IMR-90 (cell line): ENCODE measurements around the gene TCF12. TPM values are rescaled to one million over a fixed set of nuclear protein-coding genes. Genes with fewer than 3 reads are reported as not detected.

Source experiments
- ATAC-seq: fragments of 200-7000 bp; cut with Tn5 transposase; 2 replicates; pipeline ENCODE4 v1.9.1; 2020; ENCODE audit warnings: low read depth, mild to moderate bottlenecking, moderate library complexity
- BruUV-seq: library from RNA; stranded (reverse); fragments of 400-500 nt; replicated peaks from 2 replicates; lab custom pipeline; 2021; lab: Mats Ljungman, UMichigan
- CTCF ChIA-PET: fragments of 300-600 bp; formaldehyde crosslinking; extraction: SDS; loops from one replicate; lab custom pipeline; 2021; ENCODE audit warnings: antibody characterized with exemption; lab: Yijun Ruan, JAX
- POLR2A ChIA-PET: fragments of 300-600 bp; sonication (Branson Sonifier 250); formaldehyde crosslinking; loops from one replicate; lab custom pipeline; 2022; ENCODE audit warnings: antibody characterized with exemption; ENCODE audit not compliant: unreplicated experiment; lab: Charles Lee
- DNase-seq: peaks from one replicate; pipeline ENCODE4 v3.0.0; 2013
- H2AFZ ChIP-seq: replicated peaks from 2 replicates; pipeline ENCODE3; 2013; ENCODE audit warnings: low read length, mild to moderate bottlenecking; ENCODE audit not compliant: poor library complexity
- H2AK5ac ChIP-seq: 2 replicates; pipeline ENCODE4 v1.6.1; 2013; ENCODE audit warnings: low read depth, low read length, inconsistent platforms
- H2AK9ac ChIP-seq: replicated peaks from 2 replicates; pipeline ENCODE3; 2013; ENCODE audit warnings: mild to moderate bottlenecking, low read depth, low read length, moderate library complexity; ENCODE audit not compliant: poor library complexity
- H2BK120ac ChIP-seq: 2 replicates; pipeline ENCODE4 v1.6.1; 2013; ENCODE audit warnings: low read depth, low read length, inconsistent platforms
- H2BK15ac ChIP-seq: 3 replicates; pipeline ENCODE4 v1.6.1; 2013; ENCODE audit warnings: low read depth, low read length, inconsistent platforms
- H2BK20ac ChIP-seq: 2 replicates; pipeline ENCODE4 v1.6.1; 2013; ENCODE audit warnings: low read depth, mild to moderate bottlenecking, inconsistent platforms, low read length, moderate library complexity
- H2BK5ac ChIP-seq: 2 replicates; pipeline ENCODE4 v1.6.1; 2013; ENCODE audit warnings: mild to moderate bottlenecking, low read depth, low read length, inconsistent platforms; ENCODE audit not compliant: poor library complexity, severe bottlenecking
- H3K14ac ChIP-seq: replicated peaks from 2 replicates; pipeline ENCODE4 v1.6.1; 2013; ENCODE audit warnings: low read depth, low read length, inconsistent platforms
- H3K18ac ChIP-seq: 2 replicates; pipeline ENCODE4 v1.6.1; 2013; ENCODE audit warnings: low read depth, low read length, control low read depth
- H3K23ac ChIP-seq: 2 replicates; pipeline ENCODE4 v1.6.1; 2013; ENCODE audit warnings: low read depth, low read length, inconsistent platforms
- H3K27ac ChIP-seq: 2 replicates; pipeline ENCODE4 v1.5.1; 2013; ENCODE audit warnings: mild to moderate bottlenecking, control low read depth, low read length; ENCODE audit not compliant: insufficient read depth
- H3K27me3 ChIP-seq: 2 replicates; pipeline ENCODE4 v1.6.1; 2013; ENCODE audit warnings: low read length; ENCODE audit not compliant: control insufficient read depth, insufficient read depth
- H3K36me3 ChIP-seq: 2 replicates; pipeline ENCODE4 v1.6.1; 2013; ENCODE audit warnings: low read length, mixed read lengths; ENCODE audit not compliant: control insufficient read depth, insufficient read depth
- H3K4ac ChIP-seq: 2 replicates; pipeline ENCODE4 v1.6.1; 2013; ENCODE audit warnings: low read depth, low read length, inconsistent platforms
- H3K4me1 ChIP-seq: 2 replicates; pipeline ENCODE4 v1.6.1; 2013; ENCODE audit warnings: low read length, mixed read lengths; ENCODE audit not compliant: control insufficient read depth, insufficient read depth
- H3K4me2 ChIP-seq: 2 replicates; pipeline ENCODE4 v1.6.1; 2013; ENCODE audit warnings: low read depth, mild to moderate bottlenecking, control low read depth, low read length, moderate library complexity
- H3K4me3 ChIP-seq: 2 replicates; pipeline ENCODE4 v1.5.1; 2013; ENCODE audit warnings: low read depth, mild to moderate bottlenecking, control low read depth, low read length, moderate library complexity; ENCODE audit not compliant: insufficient read depth
- H3K56ac ChIP-seq: 2 replicates; pipeline ENCODE4 v1.6.1; 2013; ENCODE audit warnings: low read length, inconsistent platforms; ENCODE audit not compliant: insufficient read depth; ENCODE audit errors: extremely low read depth
- H3K79me1 ChIP-seq, 2 experiments: 2 replicates each; pipeline ENCODE4 v1.6.1; 2013; ENCODE audit warnings: low read length in 2 of 2, inconsistent platforms in 1 of 2, low read depth in 1 of 2
- H3K9ac ChIP-seq: 2 replicates; pipeline ENCODE4 v1.6.1; 2013; ENCODE audit warnings: low read depth, low read length, control low read depth
- H3K9me1 ChIP-seq: 2 replicates; pipeline ENCODE4 v1.6.1; 2013; ENCODE audit warnings: low read length, inconsistent platforms; ENCODE audit not compliant: insufficient read depth
- H3K9me3 ChIP-seq: 2 replicates; pipeline ENCODE4 v1.6.1; 2013; ENCODE audit warnings: low read length; ENCODE audit not compliant: control insufficient read depth, insufficient read depth
- H4K20me1 ChIP-seq: 2 replicates; pipeline ENCODE4 v1.6.1; 2013; ENCODE audit warnings: low read length, inconsistent platforms; ENCODE audit not compliant: insufficient read depth
- H4K5ac ChIP-seq: 2 replicates; pipeline ENCODE4 v1.6.1; 2013; ENCODE audit warnings: mild to moderate bottlenecking, low read depth, low read length, control low read depth
- H4K8ac ChIP-seq, 2 experiments: 2 replicates each; pipeline ENCODE4 v1.6.1; 2013; ENCODE audit warnings: low read depth in 2 of 2, low read length in 2 of 2, control low read depth in 1 of 2, inconsistent platforms in 1 of 2
- H4K91ac ChIP-seq: 2 replicates; pipeline ENCODE4 v1.6.1; 2013; ENCODE audit warnings: low read depth, low read length, inconsistent platforms; ENCODE audit not compliant: insufficient read depth
- BHLHE40 ChIP-seq: fragments of 150-350 bp; IDR thresholded peaks from 2 replicates; pipeline ENCODE4 v1.6.1; 2016; ENCODE audit warnings: mild to moderate bottlenecking, low read depth, low read length
- CEBPB ChIP-seq: IDR thresholded peaks from 2 replicates; pipeline ENCODE4 v1.6.1; 2012; ENCODE audit warnings: low read depth, low read length, improper control_type of control experiment
- CHD1 ChIP-seq: IDR thresholded peaks from 2 replicates; pipeline ENCODE4 v1.6.1; 2012; ENCODE audit warnings: low read depth, low read length, improper control_type of control experiment
- FOS ChIP-seq: fragments of 150-350 bp; IDR thresholded peaks from 2 replicates; pipeline ENCODE4 v1.6.1; 2016; ENCODE audit warnings: low read depth, low read length
- MAZ ChIP-seq: IDR thresholded peaks from 2 replicates; pipeline ENCODE4 v1.6.1; 2012; ENCODE audit warnings: low read depth, mild to moderate bottlenecking, low read length, improper control_type of control experiment, moderate library complexity, borderline replicate concordance
- NFE2L2 ChIP-seq: fragments of 150-350 bp; IDR thresholded peaks from 2 replicates; pipeline ENCODE4 v1.6.1; 2016; ENCODE audit warnings: low read depth, mild to moderate bottlenecking, low read length
- POLR2A ChIP-seq: IDR thresholded peaks from 2 replicates; pipeline ENCODE4 v1.6.1; 2012; ENCODE audit warnings: mild to moderate bottlenecking, low read depth, low read length
- RAD21 ChIP-seq: IDR thresholded peaks from 2 replicates; pipeline ENCODE4 v1.6.1; 2012; ENCODE audit warnings: low read length, improper control_type of control experiment
- RCOR1 ChIP-seq: IDR thresholded peaks from 2 replicates; pipeline ENCODE4 v1.6.1; 2012; ENCODE audit warnings: mild to moderate bottlenecking, low read length, improper control_type of control experiment; ENCODE audit not compliant: insufficient replicate concordance
- RFX5 ChIP-seq: IDR thresholded peaks from 2 replicates; pipeline ENCODE4 v1.8.0; 2012; ENCODE audit warnings: low read depth, mild to moderate bottlenecking, low read length, moderate library complexity
- SMC3 ChIP-seq: fragments of 150-350 bp; IDR thresholded peaks from 2 replicates; pipeline ENCODE4 v1.6.1; 2016; ENCODE audit warnings: low read depth, mild to moderate bottlenecking, antibody characterized with exemption, low read length, moderate library complexity
- WGBS, 2 experiments: methylation state at CpG; one replicate each; pipeline versions ENCODE4 v1.1.5 to v1.1.7; 2013; ENCODE audit warnings: missing lambda C conversion rate in 2 of 2; ENCODE audit not compliant: insufficient read length in 1 of 2; ENCODE audit errors: extremely low coverage in 2 of 2; 5-methylcytosine and 5-hydroxymethylcytosine counted together
- dilution Hi-C: fragments of 300-500 bp; cut with HindIII; formaldehyde crosslinking; loops from one replicate; pipeline ENCODE4 v1.14.3; 2018; ENCODE audit warnings: low sequenced_read_pairs; ENCODE audit not compliant: unreplicated experiment
- in situ Hi-C: fragments of 300-500 bp; cut with MboI; formaldehyde crosslinking; loops from 3 replicates; pipeline ENCODE4 v1.14.3; 2019; ENCODE audit warnings: low sequenced_read_pairs, inconsistent platforms, mixed read lengths
- intact Hi-C: fragments of 100-400 bp; cut with micrococcal nuclease; formaldehyde crosslinking; loops from 2 replicates; pipeline ENCODE4 v1.10.0; 2022
- polyA plus RNA-seq, 3 experiments: library from polyadenylated mRNA; depleted of rRNA; stranded (reverse); fragments of >200 nt; gene quantifications; 2 replicates each; pipeline ENCODE4 v1.2.3, GENCODE V29; 2012; ENCODE audit warnings: low replicate concordance in 1 of 3
- total RNA-seq: library from RNA; depleted of rRNA; stranded (reverse); fragments of >200 nt; gene quantifications from 2 replicates; pipeline ENCODE4 v1.2.3, GENCODE V29; 2012
- TF ChIP-seq, protein P1 (sequence below): fragments of 150-350 bp; IDR thresholded peaks from 2 replicates; pipeline ENCODE4 v1.6.1; 2016; ENCODE audit warnings: low read depth, mild to moderate bottlenecking, low read length, moderate library complexity, borderline replicate concordance
- TF ChIP-seq, protein P2 (sequence below): conservative IDR thresholded peaks from 2 replicates; pipeline ENCODE4 v1.5.1; 2012; ENCODE audit warnings: mild to moderate bottlenecking, low read depth, low read length, improper control_type of control experiment

The TCF12 gene
- total and polyA plus RNA-seq, 2 of the 4 experiments (the other 2 are of a cell fraction): 79.4 to 160 TPM

DNA sequence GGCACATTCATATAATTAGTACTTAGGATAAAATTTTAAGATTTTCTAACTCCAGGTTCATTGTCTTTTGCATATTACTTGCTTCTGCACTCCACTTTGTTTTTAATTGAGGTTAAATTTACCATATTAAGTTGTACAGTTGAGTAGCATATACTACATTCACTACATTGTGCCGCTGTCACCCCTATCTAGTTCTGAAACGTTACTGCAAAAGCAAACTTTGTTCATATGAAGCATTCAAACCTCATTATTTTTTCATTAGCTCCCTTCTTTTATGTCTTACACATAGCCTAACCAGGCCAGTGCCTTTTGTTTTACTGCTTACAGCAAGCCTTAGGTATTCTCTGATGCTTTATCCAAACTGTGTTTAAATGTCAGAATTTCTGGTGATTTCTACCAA is 274.7 kb downstream of the TCF12 start:
- no peak overlapping the region for H4K91ac ChIP-seq
- no peak overlapping the region for H3K14ac ChIP-seq
- no peak overlapping the region for H3K4me2 ChIP-seq
- no peak overlapping the region for H4K8ac ChIP-seq
- H3K4me1 ChIP-seq: peaks cover 3% of the 10 kb centered on the region
- no peak overlapping the region for H3K27ac ChIP-seq
- WGBS, 2 experiments: no CpG with 5 or more reads among the region's 2 CpGs
- dilution Hi-C loops: no loop called here
- H3K23ac ChIP-seq: no peak overlapping the region
- no peak overlapping the region for H2BK20ac ChIP-seq
- H3K4me3 ChIP-seq: no peak overlapping the region
- no peak for ATAC-seq
- H2BK15ac ChIP-seq: no peak overlapping the region
- CTCF ChIA-PET: no interaction called here
- H4K5ac ChIP-seq: no peak overlapping the region
- no peak overlapping the region for H2AK5ac ChIP-seq
- no peak overlapping the region for H3K4ac ChIP-seq
- intact Hi-C loops: no loop called here
- H3K79me1 ChIP-seq: peaks cover 7 to 35% of the 10 kb centered on the region in 2 experiments
- H2BK5ac ChIP-seq: no peak overlapping the region
- no peaks in the 10 kb centered on the region for H3K27me3 ChIP-seq
- no peak overlapping the region for H2AFZ ChIP-seq
- H4K20me1 ChIP-seq: no peaks in the 10 kb centered on the region
- H2AK9ac ChIP-seq: no peak overlapping the region
- no peak overlapping the region for H3K56ac ChIP-seq
- POLR2A ChIA-PET: no interaction called here
- TF ChIP-seq FOS (no peak), RCOR1 (no peak), BHLHE40 (no peak), RFX5 (no peak), RAD21 (no peak), SMC3 (no peak), MAZ (no peak), NFE2L2 (no peak), CEBPB (no peak), CHD1 (no peak), POLR2A (no peak)
- TF ChIP-seq, protein P1, sequence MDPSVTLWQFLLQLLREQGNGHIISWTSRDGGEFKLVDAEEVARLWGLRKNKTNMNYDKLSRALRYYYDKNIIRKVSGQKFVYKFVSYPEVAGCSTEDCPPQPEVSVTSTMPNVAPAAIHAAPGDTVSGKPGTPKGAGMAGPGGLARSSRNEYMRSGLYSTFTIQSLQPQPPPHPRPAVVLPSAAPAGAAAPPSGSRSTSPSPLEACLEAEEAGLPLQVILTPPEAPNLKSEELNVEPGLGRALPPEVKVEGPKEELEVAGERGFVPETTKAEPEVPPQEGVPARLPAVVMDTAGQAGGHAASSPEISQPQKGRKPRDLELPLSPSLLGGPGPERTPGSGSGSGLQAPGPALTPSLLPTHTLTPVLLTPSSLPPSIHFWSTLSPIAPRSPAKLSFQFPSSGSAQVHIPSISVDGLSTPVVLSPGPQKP: no peak
- TF ChIP-seq, protein P2, sequence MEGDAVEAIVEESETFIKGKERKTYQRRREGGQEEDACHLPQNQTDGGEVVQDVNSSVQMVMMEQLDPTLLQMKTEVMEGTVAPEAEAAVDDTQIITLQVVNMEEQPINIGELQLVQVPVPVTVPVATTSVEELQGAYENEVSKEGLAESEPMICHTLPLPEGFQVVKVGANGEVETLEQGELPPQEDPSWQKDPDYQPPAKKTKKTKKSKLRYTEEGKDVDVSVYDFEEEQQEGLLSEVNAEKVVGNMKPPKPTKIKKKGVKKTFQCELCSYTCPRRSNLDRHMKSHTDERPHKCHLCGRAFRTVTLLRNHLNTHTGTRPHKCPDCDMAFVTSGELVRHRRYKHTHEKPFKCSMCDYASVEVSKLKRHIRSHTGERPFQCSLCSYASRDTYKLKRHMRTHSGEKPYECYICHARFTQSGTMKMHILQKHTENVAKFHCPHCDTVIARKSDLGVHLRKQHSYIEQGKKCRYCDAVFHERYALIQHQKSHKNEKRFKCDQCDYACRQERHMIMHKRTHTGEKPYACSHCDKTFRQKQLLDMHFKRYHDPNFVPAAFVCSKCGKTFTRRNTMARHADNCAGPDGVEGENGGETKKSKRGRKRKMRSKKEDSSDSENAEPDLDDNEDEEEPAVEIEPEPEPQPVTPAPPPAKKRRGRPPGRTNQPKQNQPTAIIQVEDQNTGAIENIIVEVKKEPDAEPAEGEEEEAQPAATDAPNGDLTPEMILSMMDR: no peak
- in situ Hi-C loops: no loop called here
- no TSS peak for BruUV-seq
- no peak overlapping the region for H2BK120ac ChIP-seq
- peaks cover 2% of the 10 kb centered on the region; the same call in 1 of the 2 replicates for H3K9me1 ChIP-seq
- H3K18ac ChIP-seq: no peak overlapping the region
- H3K36me3 ChIP-seq: peaks cover 6% of the 10 kb centered on the region; the same call in 1 of the 2 replicates
- H3K9me3 ChIP-seq: no peaks in the 10 kb centered on the region
- no peak for DNase-seq
- H3K9ac ChIP-seq: no peak overlapping the region
